ENCODE results near the gene BRF1. TPM values are rescaled to one million over a fixed set of nuclear protein-coding genes. Genes with fewer than 3 reads are reported as not detected.

BRF1 gene
- total RNA-seq, 1 donor from 2014 or later: 16.9 TPM

DNA sequence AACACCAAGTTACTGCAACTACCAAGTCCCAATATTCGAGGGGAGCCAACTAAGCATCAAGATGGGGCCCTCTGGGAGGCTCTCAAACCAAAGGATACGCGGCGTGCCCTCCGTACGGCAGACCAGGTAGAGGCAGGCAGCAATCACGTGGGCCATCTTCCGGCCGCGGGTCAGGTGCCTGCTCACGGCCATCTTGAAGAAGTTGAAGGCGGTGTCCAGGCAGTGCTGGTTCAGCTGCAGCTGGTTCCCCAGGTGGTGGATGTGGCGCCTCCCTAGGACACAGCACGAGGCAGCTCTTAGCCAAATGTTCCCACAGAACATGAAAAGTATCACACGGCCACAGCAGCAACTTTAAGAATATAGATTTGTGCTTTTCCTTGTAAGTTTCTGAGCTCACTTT lies 28.2 kb downstream of the BRF1 start:
- no peak overlapping the region for H2AFZ ChIP-seq (replicated peaks)
- no peak overlapping the region for H3K9ac ChIP-seq
- no peak for DNase-seq (ENCODE audit: low spot score)
- H3K27ac ChIP-seq: no peak overlapping the region
- Mint-ChIP-seq H3K4me3 (no peak overlapping the region), H3K36me3 (peaks cover 2% of the 10 kb centered on the region), H3K4me1 (peaks cover 15% of the 10 kb centered on the region), H3K27ac (no peak overlapping the region), H3K27me3 (ENCODE audit: insufficient read depth, low read depth) (peaks cover 3% of the 10 kb centered on the region), H3K9me3 (no peaks in the 10 kb centered on the region)
- H3K27me3 ChIP-seq: no peaks in the 10 kb centered on the region
- H3K9me3 ChIP-seq (ENCODE audit: low read depth): no peaks in the 10 kb centered on the region
- H3K4me1 ChIP-seq: no peaks in the 10 kb centered on the region
- H3K4me3 ChIP-seq: no peak overlapping the region
- H3K4me2 ChIP-seq: no peak overlapping the region
- no peaks in the 10 kb centered on the region for H3K36me3 ChIP-seq
- TF ChIP-seq EZH2 (IDR thresholded peaks at IDR 0.05) (no peak), EZH2phosphoT487 (IDR thresholded peaks at IDR 0.05) (no peak)
- TF ChIP-seq, protein P1, sequence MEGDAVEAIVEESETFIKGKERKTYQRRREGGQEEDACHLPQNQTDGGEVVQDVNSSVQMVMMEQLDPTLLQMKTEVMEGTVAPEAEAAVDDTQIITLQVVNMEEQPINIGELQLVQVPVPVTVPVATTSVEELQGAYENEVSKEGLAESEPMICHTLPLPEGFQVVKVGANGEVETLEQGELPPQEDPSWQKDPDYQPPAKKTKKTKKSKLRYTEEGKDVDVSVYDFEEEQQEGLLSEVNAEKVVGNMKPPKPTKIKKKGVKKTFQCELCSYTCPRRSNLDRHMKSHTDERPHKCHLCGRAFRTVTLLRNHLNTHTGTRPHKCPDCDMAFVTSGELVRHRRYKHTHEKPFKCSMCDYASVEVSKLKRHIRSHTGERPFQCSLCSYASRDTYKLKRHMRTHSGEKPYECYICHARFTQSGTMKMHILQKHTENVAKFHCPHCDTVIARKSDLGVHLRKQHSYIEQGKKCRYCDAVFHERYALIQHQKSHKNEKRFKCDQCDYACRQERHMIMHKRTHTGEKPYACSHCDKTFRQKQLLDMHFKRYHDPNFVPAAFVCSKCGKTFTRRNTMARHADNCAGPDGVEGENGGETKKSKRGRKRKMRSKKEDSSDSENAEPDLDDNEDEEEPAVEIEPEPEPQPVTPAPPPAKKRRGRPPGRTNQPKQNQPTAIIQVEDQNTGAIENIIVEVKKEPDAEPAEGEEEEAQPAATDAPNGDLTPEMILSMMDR (IDR thresholded peaks at IDR 0.05): no peak
- H3F3A ChIP-seq (ENCODE audit: low read depth): no peaks in the 10 kb centered on the region
- H3K79me2 ChIP-seq (ENCODE audit: low read depth): no peaks in the 10 kb centered on the region
- H4K20me1 ChIP-seq (ENCODE audit: low read depth): peaks cover 8% of the 10 kb centered on the region

DNA sequence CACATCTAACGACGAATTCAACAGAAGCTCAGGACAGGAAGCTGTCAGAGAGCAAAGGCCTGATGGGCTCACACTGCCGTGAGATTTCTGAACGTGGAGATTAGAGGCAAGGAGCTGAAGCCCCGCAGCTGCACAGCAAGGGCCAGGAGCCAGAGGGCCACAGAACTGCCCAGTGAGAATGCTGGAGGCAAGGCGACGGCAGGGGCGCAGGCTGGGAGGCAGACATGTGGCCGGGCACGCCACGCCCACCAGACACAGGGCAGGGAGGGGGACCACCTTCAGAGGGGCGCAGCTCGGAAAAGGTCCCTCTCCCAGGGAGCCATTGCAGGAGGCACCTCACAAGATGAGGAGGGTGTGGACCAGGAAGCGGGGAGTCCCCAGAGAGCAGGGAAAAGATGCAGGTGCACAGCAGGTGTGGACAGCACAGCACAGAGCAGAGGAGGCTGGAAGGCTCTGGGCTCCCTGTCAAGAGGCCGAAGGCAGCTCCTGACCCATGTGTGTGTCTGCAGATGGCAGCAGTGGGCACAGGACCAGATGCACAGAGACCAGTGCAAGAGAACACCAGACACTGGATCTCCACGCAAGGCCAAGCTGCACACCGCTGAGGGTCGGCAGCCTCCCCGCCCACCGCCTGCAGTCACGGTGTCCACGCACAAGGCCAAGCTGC lies 29.4 kb downstream of the BRF1 start:
- no peak overlapping the region for H3K4me3 Mint-ChIP-seq
- no peak overlapping the region for H3K27ac ChIP-seq
- no peaks in the 10 kb centered on the region for H3K9me3 ChIP-seq (ENCODE audit: low read depth)
- no peak for DNase-seq (ENCODE audit: low spot score)
- peaks cover 3% of the 10 kb centered on the region for H3K27me3 Mint-ChIP-seq (ENCODE audit: insufficient read depth, low read depth)
- no peaks in the 10 kb centered on the region for H3K27me3 ChIP-seq
- peaks cover 2% of the 10 kb centered on the region for H3K36me3 Mint-ChIP-seq
- H4K20me1 ChIP-seq (ENCODE audit: low read depth): peaks cover 8% of the 10 kb centered on the region
- H3K4me2 ChIP-seq: no peak overlapping the region
- no peak overlapping the region for H3K27ac Mint-ChIP-seq
- no peak overlapping the region for H2AFZ ChIP-seq (replicated peaks)
- no peak overlapping the region for H3K4me3 ChIP-seq
- TF ChIP-seq EZH2 (IDR thresholded peaks at IDR 0.05) (no peak), EZH2phosphoT487 (IDR thresholded peaks at IDR 0.05) (no peak)
- TF ChIP-seq, protein P1 (IDR thresholded peaks at IDR 0.05): no peak
- H3K4me1 Mint-ChIP-seq: peaks cover 15% of the 10 kb centered on the region
- no peaks in the 10 kb centered on the region for H3K9me3 Mint-ChIP-seq
- no peaks in the 10 kb centered on the region for H3F3A ChIP-seq (ENCODE audit: low read depth)
- H3K36me3 ChIP-seq: no peaks in the 10 kb centered on the region
- H3K4me1 ChIP-seq: no peaks in the 10 kb centered on the region
- no peak overlapping the region for H3K9ac ChIP-seq
- H3K79me2 ChIP-seq (ENCODE audit: low read depth): no peaks in the 10 kb centered on the region

DNA sequence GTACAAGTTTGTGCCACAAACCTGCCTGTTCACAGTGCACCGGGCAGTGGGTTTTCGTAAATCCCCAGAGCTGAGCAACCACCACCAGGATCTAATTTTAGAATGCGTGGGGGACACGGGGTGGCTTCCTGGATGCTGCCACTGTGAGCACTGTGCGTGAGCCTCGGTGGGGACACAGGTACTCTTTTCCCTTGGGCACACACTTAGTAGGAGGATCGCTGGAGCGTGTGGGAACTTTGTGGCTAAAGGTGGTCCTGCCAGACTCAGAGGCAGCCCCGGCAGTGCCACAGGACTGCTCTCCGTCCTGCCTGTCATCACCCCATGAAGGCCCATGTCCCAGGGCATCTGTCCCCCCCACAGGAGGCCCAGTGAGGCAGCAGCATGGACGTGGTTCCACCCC lies 31.4 kb downstream of the BRF1 start:
- peaks cover 8% of the 10 kb centered on the region for H4K20me1 ChIP-seq (ENCODE audit: low read depth)
- Mint-ChIP-seq H3K27me3 (ENCODE audit: insufficient read depth, low read depth) (peaks cover 3% of the 10 kb centered on the region), H3K4me1 (peaks cover 6% of the 10 kb centered on the region), H3K9me3 (no peaks in the 10 kb centered on the region), H3K27ac (no peak overlapping the region), H3K4me3 (no peak overlapping the region), H3K36me3 (peaks cover 5% of the 10 kb centered on the region)
- no peaks in the 10 kb centered on the region for H3K79me2 ChIP-seq (ENCODE audit: low read depth)
- H3F3A ChIP-seq (ENCODE audit: low read depth): no peaks in the 10 kb centered on the region
- no peaks in the 10 kb centered on the region for H3K36me3 ChIP-seq
- no peak overlapping the region for H3K4me2 ChIP-seq
- H3K9me3 ChIP-seq (ENCODE audit: low read depth): no peaks in the 10 kb centered on the region
- no peak overlapping the region for H3K9ac ChIP-seq
- no peak for TF ChIP-seq EZH2 (IDR thresholded peaks at IDR 0.05)
- TF ChIP-seq, protein P1 (IDR thresholded peaks at IDR 0.05): no peak
- TF ChIP-seq EZH2phosphoT487 (IDR thresholded peaks at IDR 0.05): no peak
- H3K4me1 ChIP-seq: no peaks in the 10 kb centered on the region
- no peak overlapping the region for H3K4me3 ChIP-seq
- no peak overlapping the region for H3K27ac ChIP-seq
- no peak for DNase-seq (ENCODE audit: low spot score)
- H3K27me3 ChIP-seq: no peaks in the 10 kb centered on the region
- no peak overlapping the region for H2AFZ ChIP-seq (replicated peaks)
